ENCODE measurements around the gene ZNF616.

The ZNF616 gene

GRCh38 chr19:52170304-52170703, 30.6 kb upstream of the ZNF616 start:
- ATAC-seq: peak; percentile 64
- TF ChIP-seq ISL1 (CRISPR knock-in tag; IDR thresholded peaks at IDR 0.05) (no peak), CSRNP3 (CRISPR knock-in tag; IDR thresholded peaks at IDR 0.05) (no peak), CSDC2 (CRISPR knock-in tag; IDR thresholded peaks at IDR 0.05) (no peak), CREB5 (CRISPR knock-in tag; IDR thresholded peaks at IDR 0.05; ENCODE audit: low read depth) (no peak), ZFP30 (CRISPR knock-in tag; IDR thresholded peaks at IDR 0.05) (no peak), OSR1 (CRISPR knock-in tag; IDR thresholded peaks at IDR 0.05) (no peak), POU6F1 (CRISPR knock-in tag; IDR thresholded peaks at IDR 0.05; ENCODE audit: borderline replicate concordance, low read depth) (no peak), TCF4 (CRISPR knock-in tag; IDR thresholded peaks at IDR 0.05; ENCODE audit: borderline replicate concordance) (no peak), ESRRG (CRISPR knock-in tag; IDR thresholded peaks at IDR 0.05) (no peak), ZNF565 (CRISPR knock-in tag; conservative IDR thresholded peaks at IDR 0.05; ENCODE audit: low read depth) (no peak), PPARA (CRISPR knock-in tag; IDR thresholded peaks at IDR 0.05; ENCODE audit: borderline replicate concordance) (no peak), ZC3H10 (CRISPR knock-in tag; IDR thresholded peaks at IDR 0.05) (no peak)

GRCh38 chr19:52155596-52156359, 16.0 kb upstream of the ZNF616 start:
- TF ChIP-seq ZFP3 (CRISPR knock-in tag; IDR thresholded peaks at IDR 0.05) (no peak), ARNTL (CRISPR knock-in tag; IDR thresholded peaks at IDR 0.05; ENCODE audit: borderline replicate concordance, low read depth) (no peak), TOX (CRISPR knock-in tag; IDR thresholded peaks at IDR 0.05; ENCODE audit: borderline replicate concordance) (no peak), ISL1 (CRISPR knock-in tag; IDR thresholded peaks at IDR 0.05) (no peak), PPARA (CRISPR knock-in tag; IDR thresholded peaks at IDR 0.05; ENCODE audit: borderline replicate concordance) (no peak), ESRRG (CRISPR knock-in tag; IDR thresholded peaks at IDR 0.05) (no peak), GLIS3 (CRISPR knock-in tag; IDR thresholded peaks at IDR 0.05) (no peak), ZC3H10 (CRISPR knock-in tag; IDR thresholded peaks at IDR 0.05) (no peak), ZNF70 (CRISPR knock-in tag; IDR thresholded peaks at IDR 0.05) (no peak), CSDC2 (CRISPR knock-in tag; IDR thresholded peaks at IDR 0.05) (no peak)
- ATAC-seq: no peak

GRCh38 chr19:52148256-52148655, 8.5 kb upstream of the ZNF616 start:
- TF ChIP-seq BACH2 (CRISPR knock-in tag; IDR thresholded peaks at IDR 0.05; ENCODE audit: borderline replicate concordance): no peak
- TF ChIP-seq ZC3H10 (CRISPR knock-in tag; IDR thresholded peaks at IDR 0.05): no peak
- TF ChIP-seq CSRNP3 (CRISPR knock-in tag; IDR thresholded peaks at IDR 0.05): no peak
- TF ChIP-seq CSDC2 (CRISPR knock-in tag; IDR thresholded peaks at IDR 0.05): no peak
- TF ChIP-seq ZNF8 (CRISPR knock-in tag; IDR thresholded peaks at IDR 0.05): no peak
- TF ChIP-seq TOX (CRISPR knock-in tag; IDR thresholded peaks at IDR 0.05; ENCODE audit: borderline replicate concordance): no peak
- TF ChIP-seq TSHZ2 (CRISPR knock-in tag; IDR thresholded peaks at IDR 0.05): no peak
- no peak for TF ChIP-seq ESRRG (CRISPR knock-in tag; IDR thresholded peaks at IDR 0.05)
- TF ChIP-seq PATZ1 (CRISPR knock-in tag; IDR thresholded peaks at IDR 0.05; ENCODE audit: borderline replicate concordance): no peak
- TF ChIP-seq ZFP3 (CRISPR knock-in tag; IDR thresholded peaks at IDR 0.05): no peak
- no peak for TF ChIP-seq CREB5 (CRISPR knock-in tag; IDR thresholded peaks at IDR 0.05; ENCODE audit: low read depth)
- TF ChIP-seq RARB (CRISPR knock-in tag; IDR thresholded peaks at IDR 0.05): no peak
- no peak for TF ChIP-seq POU6F1 (CRISPR knock-in tag; IDR thresholded peaks at IDR 0.05; ENCODE audit: borderline replicate concordance, low read depth)
- no peak for ATAC-seq

All from SK-N-SH treated with all-trans-retinoic acid at 6 μM for 48 hours (cell line).